ENCODE results near the gene GSTM3.
A peak's percentile ranks its signal among the peaks of the same experiment; 100 is the strongest.
"Not testable (repeated sequence)": the region's sequence is repeated elsewhere in the genome, so short reads cannot be mapped to it uniquely, and the experiment has no call there.

GSTM3 gene

DNA sequence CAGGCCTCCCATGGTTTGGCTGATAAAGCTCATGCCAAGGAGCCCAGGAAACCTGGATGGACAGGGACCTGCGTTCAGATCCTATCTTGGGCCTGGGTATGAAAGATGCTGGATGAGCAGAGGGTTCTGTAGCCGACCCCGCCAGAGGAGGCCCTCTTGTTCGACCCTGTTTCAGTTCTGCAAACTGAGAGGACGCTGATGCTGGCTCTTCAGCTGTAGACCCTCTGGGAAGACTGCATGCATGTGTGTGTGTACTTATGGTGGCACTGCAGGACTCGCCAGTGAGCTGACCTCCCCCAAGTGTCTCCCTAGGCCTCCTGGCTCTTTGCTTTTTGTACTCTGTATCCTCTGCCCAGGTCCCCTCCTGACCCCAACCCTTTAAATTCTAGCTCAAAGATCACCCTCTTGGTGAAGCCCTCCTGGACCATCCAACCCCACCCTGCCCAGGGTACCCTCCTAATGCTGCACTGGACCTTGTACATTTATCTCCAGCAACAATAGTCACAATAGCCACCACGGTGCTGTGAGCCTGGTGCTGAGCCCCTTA is 21.3 kb upstream of the GSTM3 start:
- no peak for DNase-seq (ENCODE audit: low read depth)

DNA sequence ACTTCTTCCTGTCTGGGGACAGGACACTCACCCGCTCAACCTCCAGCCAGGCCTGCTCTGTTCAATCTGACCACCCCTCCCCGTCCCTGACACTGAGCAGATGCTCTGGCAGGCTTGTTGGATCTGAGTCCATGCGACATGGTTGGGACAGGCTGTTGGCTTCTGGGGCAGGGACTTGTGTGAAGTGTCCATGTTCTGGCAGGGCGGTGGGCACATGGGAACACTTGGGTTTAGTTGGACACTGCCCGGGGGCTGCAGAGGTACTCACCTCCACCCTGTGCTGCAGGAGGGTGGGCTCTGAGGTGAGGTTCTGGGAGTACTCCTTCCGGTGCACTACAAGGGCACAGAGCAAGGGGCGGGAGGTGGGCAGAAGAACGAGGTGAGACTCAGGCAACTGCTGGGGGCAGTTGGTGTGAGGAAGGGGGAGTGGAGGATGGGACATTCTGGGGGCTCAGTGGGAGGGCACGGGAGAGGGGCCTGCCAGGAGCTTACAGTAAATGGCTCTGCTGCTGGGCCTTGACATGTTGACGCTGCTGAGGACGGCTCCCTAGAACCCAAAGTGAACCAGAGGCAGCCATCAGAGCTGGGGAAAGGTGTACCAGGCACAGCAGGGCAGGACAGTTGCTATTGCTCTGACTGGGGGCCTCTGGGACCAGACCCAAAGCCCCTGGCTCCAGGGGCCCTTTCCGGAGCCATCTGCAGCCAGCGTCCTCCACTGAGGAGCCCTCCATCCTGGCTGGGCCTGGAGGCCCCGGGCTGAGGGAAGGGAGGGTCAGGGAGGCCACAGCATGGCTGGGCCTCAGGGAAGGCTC is 20.6 kb upstream of the GSTM3 start:
- DNase-seq (ENCODE audit: low read depth) = no peak

DNA sequence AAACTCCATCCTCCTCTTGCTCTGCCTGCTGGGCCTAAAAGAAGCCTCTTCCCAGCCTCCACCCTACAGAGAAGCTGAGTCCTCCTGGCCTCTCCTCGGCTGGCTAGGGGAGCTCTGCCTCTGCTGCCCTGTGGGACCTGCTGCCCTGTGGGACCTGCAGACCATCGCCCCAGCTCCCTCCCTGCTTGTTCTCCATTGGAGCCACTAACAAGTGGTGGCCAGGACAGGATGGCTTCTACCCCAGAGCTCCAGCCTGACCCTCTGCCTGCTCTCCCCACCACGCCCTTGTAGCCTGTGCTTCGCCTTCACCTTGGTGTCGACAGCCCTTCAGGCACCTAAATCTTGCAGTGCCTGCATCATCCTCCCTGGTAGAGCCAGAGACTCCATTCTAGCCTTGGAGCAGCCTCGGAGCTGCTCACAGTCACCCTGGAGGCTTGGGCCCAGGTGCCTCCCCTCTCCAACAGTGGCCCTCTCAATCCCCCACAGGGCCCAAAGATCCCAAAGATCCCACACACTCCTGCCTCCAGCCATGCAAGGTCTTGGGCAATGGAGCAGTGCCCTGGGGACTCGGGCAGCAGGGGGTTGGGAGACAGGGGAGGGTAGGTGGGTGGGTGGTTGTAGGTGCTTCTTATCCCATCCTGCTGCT is 19.9 kb upstream of the GSTM3 start:
- DNase-seq (ENCODE audit: low read depth) = no peak

DNA sequence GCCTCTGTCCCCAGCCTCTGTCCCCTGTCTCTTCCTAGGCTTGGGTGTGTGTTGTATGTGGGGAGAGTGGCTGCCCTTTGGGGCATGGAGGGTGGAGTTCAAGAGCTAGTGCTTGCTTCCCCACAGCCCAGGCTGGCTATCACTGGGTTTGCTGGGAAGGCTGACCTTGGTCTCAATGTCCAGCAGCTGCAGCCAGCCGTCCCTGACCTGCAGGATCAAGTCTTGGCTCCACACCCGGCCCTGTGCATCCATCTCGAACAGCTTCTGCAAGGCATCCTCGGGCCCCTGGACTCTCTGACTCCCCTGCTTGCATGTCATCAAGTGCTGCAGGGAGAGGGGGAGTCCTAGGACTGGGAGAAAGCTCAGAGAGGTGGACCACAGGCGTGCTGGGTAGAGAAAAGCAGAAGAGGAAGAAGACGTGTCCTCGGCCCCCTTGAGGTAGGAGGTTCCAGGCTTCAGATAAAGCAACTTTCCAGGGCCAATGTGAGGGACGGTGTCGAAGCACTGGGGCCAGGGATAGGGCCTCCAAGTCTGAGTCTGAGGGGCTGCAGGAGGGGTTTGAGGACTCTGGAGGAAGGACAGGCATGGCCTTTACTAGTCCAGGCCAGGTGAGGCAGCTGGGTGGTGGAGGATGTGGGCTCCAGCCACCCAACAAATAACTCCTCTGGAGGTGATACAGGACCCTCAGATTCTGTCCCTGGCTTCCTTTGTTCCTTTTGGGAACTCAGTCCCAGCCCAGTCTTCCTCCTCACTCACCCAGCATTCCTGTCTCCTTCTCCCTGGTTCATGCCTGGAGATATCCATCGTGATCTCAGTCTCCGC is 18.9 kb upstream of the GSTM3 start:
- no peak for DNase-seq (ENCODE audit: low read depth)

DNA sequence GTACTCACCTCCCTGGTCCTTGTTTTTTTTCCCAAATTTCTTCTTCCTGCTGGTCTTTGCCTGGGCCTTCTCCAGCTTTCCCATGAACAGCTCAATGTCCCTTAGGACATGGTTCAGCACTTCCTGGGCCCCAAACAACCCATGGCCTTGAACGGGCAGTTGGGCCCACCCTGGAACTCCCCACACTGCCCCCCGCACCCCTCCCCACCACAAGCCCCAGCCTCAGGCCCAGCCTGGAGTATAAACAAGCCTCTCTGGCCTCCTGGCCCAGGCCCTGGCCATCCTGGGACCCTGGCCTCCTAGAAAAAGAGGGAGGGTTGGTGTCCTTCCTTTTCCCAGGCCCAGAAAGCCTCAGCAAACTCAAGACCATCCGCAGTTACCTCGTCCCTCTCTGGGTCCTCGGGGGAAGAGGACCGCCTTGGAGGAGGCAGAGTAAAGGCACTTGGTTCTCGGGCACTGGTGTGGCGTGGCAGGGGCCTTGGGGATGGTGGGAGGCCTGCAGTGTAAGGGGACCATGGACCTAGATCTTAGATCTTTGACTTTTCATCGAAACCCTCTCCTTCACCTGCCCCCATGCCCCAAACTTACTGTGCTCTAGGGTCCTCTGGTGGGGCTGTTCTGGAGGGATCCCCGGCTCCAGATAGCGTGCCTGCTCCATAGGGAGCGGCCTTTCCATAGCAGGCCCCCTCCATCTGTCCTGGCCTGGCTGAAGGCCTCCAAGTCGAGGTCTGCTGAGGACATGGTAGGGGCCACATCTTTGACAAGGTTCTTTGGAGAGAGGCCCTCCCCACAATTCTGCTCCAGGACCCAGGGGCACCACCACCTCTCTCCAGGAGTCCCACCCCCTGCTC is 17.3 kb upstream of the GSTM3 start:
- DNase-seq (ENCODE audit: low read depth) = no peak

DNA sequence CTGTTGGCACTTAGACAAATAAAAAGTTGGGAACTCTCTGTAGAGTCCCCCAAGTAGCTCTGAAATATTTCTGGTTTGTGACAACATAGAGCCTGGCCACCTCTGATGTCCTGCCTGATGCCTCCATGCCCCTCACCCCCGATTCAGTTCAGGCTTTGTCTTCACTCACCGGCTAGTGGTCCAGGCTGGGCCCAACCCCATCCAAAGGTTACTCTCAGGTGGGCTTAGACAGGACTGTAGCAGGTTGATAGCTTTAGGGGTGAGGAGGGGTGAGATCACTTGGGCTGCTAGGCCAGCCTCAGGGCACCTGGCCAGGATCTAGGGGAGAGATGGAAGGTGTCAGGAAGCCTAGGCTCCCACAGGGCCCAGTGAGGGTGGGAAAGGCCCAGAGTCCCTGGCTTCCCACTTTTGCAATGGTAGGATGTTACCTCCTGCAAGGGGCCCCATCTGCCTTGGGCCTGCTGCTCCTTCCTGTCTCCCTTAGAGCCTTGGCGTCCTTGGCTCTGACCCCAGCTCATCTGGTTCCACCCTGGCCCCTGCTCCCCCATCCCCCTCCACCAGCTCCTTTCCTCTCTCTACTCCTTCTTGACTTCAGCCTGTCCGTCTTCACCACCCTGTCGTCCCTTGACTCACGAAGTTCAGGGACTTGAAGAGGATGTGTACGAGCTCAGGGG is 16.1 kb upstream of the GSTM3 start:
- DNase-seq (ENCODE audit: low read depth) = no peak

DNA sequence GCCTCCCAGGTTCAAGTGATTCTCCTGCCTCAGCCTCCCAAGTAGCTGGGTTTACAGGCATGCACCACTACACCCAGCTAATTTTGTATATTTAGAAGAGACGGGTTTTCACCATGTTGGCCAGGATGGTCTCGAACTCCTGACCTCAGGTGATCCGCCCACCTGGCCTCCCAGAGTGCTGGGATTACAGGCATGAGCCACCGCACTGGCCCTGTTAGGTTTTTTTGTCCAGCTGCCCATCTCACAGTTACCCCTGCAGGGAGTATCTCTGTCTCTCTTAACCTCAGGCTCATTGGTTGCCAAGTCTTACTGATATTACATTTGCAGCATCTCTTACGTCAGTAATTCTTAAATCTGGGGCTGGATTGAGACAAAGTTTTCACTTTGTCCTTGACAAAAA is 15.5 kb upstream of the GSTM3 start:
- not testable (repeated sequence) for DNase-seq (ENCODE audit: low read depth)

DNA sequence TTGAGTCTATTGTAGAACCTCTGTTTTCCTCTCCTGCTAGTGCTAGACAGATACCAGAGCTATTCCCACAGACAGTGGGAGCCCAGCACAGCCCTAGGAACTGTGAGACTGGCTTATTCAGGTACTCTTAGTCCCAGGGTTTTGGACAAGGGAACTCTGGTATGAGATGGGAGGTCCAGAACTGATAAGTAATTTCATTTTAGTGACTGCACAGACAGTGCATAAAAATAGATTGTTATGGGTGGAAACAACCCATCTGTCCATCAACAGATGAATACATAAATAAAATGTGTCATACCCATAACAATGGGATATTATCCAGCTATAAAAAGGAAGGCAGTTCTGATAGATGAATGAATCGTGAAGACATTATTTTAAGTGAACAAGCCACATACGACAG is 13.9 kb upstream of the GSTM3 start:
- DNase-seq (ENCODE audit: low read depth) = no peak

DNA sequence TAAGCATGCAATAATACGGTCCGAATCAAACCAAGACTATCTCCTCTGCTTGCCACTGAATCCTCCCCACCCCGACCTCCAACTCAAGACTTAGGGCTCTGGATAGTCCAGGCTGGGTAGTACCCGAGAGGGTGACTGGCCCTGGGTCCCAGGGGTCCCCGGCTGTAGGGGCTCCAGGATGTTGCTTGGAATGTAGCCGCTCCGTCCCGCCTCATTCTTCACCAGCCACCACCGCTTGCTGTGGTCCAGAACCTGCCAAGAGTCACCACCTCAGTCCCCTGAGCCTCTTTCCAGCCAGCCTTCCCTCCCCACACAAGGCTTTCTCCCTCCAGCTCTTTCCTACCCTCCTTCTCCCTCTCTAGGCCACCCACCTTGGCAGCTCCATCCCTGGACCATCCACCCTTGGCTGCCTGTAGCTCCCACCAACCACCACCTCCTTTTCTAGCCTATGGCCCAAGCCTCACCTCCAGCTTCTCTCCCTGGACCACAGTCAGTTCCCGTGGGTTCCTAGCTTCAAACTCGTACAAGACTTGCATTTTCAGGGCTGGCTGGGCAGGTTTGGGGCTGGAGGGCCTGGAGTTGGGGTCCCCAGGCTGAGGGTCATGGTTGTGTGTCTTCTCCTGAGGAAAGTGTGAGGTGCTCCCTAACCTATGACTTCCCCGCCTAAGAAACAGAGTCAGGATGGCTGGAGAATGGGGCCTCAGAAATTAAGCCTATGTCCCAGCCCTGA is 10.9 kb upstream of the GSTM3 start:
- DNase-seq (ENCODE audit: low read depth) = no peak

DNA sequence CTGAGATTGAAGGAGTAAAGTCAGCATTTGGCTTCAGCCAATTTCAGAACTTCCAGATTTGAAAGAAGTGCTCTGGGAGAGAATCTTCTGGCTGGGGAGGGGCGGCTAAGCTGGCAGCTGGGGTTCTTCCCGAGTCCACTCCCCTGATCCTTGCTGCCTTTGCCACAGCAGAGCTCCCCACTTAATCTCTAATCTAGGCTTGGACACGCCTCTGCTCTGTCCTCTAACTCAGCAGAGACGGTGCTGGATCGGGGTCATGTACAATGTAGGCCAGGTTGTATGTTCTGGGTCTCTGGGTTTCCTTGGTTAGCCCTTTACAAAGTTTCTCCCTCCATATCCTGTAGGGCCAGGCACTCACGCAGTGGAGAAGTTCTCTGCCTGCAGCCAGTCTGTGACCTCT is 10.1 kb upstream of the GSTM3 start:
- DNase-seq (ENCODE audit: low read depth) = no peak

DNA sequence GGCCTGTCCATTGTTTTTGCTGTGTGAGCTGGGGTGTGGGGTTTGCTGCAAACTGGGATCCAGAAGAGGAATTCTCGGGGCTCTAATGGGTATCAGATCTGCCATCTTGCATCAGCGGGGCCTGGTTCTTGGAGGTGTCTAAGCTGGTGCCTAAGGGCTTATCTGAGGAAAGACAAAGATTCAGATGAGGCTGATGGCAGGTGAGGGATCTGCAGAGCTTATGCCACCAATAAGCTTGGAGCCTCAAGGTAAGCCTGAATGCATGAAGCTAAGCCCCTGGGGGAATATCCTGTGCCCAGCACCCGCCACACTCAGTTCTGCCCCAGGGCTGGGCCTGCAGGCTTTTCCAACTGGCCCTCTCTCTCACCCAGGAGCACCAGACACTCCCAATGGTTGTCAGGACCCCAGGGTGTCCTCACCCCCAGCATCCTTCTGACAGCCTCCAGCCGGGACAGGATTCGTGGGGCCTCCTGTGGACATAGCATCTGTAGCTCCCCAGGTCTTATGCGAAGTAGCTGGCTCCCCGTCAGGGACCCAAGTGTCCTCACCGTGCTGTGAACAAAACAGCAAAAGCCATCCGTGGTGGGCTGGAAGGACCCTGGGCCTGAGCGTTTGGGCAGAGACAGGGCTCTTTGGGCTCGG is 9.5 kb upstream of the GSTM3 start:
- no peak for DNase-seq (ENCODE audit: low read depth)

DNA sequence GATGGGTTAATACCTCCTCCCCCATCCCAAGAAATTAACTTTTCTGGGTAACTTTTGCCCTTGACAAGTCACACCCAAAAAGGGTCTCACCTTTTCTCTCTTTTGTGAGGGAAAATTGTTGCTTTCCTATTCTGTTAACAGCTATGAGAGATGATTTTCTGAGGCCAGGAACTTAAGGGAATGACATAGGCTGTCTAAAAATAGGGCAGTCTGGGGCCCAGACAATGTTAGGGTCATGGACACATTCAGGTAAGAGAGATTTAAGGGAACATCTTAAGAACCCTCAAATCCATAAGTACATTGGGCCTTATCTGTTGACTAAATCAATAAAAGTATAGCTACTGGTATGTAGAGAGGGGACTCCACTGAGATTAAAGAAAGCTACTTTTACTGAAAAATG is 8.4 kb upstream of the GSTM3 start:
- no peak for DNase-seq (ENCODE audit: low read depth)

DNA sequence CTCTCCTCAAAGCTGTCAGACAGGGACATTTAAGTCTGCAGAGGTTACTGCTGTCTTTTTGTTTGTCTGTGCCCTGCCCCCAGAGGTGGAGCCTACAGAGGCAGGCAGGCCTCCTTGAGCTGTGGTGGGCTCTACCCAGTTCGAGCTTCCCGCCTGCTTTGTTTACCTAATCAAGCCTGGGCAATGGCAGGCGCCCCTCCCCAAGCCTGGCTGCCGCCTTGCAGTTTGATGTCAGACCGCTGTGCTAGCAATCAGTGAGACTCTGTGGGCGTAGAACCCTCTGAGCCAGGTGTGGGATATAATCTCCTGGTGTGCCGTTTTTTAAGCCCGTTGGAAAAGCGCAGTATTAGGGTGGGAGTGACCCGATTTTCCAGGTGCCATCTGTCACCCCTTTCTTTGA is 7.5 kb upstream of the GSTM3 start:
- DNase-seq (ENCODE audit: low read depth) = not testable (repeated sequence)

DNA sequence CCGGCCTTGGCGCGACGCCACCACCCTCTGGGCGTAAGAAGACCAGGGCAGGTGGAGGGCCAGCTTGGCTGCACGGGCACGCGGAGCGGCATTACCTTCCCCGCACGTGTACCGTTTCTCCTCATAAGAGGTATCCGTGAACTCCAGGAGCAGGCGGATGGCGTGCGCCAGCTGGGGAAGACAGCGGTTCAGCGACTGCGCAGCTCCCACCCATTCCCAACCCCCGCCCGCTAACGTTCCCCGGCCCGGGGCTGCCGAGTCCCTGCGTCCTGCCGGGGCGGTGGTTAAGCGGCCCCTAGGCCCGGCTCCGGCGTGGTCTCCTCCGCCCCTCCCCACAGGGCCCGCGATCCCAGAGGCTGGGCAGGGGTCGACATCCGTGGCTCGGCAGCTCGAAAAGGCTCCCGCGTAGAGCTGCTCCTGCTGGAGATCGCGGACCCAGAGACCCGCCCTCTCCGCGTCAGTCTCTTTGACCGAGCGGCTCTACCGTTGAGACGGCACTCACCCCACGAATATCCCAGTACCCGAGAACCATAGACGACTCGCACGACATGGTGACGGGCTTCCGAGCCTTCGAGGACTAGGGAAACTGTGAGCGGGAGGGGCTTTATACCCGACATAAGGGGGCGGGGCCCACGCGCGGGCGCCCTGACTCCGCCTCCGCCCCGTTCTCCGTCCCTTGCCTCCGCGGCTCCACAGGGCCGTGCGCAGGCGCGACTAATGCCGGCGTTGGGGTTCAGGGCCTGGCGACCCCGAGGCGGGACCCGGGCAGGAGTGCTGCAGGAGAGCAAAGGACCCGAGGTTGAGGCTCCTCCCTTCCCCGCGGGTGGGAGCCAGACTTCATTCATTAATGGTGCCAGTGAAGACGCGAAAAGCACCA is 862 bp downstream of the GSTM3 start:
- DNase-seq (ENCODE audit: low read depth) = peak; percentile 73

DNA sequence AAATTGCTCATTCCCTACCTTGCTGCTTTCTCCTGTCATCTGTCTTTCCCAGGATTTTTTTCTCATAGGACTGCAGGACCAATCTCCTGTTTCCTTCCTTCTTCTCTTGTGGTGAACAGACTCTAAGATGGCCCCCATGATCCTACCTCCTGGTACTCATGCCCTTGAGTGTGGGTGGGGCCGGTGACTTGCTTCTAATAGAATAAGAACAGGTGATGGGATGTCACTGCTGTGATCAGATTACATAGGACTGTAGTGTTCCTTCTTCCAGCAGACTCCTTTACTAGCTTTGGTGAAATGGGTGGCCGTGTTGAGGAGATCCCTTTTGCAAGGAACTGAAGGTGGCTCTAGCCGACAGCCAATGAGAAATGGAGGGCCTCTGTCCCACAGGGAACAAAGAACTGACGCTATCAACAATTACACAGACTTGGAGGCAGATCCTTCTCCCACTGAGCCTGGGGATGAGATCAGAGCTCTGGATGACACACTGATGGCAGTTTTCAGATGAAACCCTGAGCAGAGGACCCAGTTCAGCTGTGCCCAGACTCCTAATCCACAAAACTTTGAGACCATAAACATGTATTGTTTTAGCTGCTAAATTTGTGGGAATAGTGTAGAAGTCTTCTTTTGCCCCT is 7.5 kb downstream of the GSTM3 start:
- DNase-seq (ENCODE audit: low read depth) = no peak

DNA sequence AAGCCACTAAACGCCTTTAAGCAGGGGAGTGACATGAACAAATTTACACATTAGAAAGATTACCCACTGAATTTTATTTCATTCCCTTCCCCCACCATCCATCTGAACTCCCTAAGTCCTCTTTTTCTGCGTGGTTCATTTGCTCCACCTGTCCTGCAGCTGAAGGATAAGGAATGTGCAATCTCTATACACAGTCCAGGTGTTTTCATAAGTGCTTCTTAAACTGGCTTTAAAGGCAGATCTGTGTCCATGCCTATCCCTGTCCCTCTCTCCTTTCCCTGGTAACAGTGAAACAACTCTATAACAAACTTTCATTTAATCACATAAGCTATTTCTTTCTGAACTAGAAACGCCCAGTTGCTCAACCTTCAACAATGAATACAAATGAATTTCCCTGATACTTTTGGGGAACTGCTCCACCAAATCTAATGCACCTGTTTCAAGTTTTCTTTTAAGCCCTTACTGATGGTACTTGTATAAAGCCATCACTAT is 8.4 kb downstream of the GSTM3 start:
- no peak for DNase-seq (ENCODE audit: low read depth)

DNA sequence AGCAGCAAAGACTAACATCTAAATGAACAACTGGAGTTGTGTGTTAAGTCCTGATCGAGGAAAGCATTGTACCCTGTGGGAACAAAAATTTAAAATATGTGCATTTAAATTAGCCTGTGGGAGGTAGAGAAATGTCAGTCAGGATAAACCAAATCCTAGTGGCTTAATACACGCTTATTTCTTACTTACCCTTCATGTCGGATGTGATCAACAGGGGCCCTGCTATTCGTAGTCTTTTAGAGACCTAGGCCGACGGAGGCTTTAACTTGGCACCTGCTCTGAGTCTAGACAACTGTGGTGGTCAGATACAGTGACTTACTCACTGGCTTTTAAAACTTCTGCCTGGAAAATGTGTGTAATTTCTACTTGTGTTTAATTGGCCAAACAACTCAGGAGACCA is 10.2 kb downstream of the GSTM3 start:
- DNase-seq (ENCODE audit: low read depth) = no peak

DNA sequence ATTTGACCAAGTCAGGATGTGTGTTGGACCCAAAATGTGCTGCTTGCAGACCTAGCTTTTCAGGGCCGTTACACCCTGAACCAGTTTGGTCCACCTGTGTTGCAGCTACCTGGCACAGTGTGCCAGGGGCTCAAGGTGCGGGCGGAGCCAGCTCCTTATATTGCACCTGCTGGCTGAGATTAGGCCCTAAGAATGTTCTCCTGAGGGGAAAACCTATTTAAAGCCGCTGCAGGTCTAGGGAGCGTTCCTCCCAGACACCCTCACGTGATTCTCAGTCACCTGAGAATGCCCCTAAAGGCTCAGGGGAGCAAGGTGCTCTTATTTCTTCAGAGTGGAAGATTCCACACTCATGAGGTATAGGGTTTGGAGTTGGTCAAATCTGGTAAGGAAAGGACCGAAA is 12.0 kb downstream of the GSTM3 start:
- DNase-seq (ENCODE audit: low read depth) = no peak

Data from activated T-cell treated with anti-CD3 and anti-CD28 coated beads for 24 hours (primary cell).